ENCODE results near the gene TFDP3. TPM values are rescaled to one million over a fixed set of nuclear protein-coding genes. Genes with fewer than 3 reads are reported as not detected.

TFDP3 gene
- polyA plus RNA-seq, 1 donor from 2014 or later: not detected

DNA sequence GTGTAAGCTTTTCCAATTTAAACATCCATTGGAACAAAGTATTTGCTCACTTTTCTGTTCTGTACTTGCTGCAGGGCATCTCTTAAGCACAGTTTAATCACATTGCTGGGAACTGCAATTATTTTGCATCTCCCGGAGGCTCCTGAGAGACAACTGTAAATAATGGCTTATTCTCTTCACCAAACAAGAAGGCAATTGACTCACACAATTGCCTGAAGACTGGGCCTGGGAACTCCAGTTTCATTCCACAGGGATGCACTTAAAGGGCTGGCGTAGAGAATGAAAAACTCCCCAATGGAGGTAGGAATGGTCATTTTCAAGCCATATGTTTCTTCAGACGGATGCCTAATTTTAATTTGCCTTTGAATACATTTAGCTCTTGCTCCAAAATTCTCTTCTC lies 29.5 kb downstream of the TFDP3 start:
- H2AFZ ChIP-seq (ENCODE audit: low read depth, low read length): no peak overlapping the region
- H3K4me3 ChIP-seq (ENCODE audit: low read length): no peak overlapping the region
- no peaks in the 10 kb centered on the region for H3K79me2 ChIP-seq (replicated peaks; ENCODE audit: insufficient read depth, low read length)
- no peak overlapping the region for H3K27ac ChIP-seq (ENCODE audit: low read length)
- no peaks in the 10 kb centered on the region for H4K20me1 ChIP-seq (ENCODE audit: insufficient read depth)
- H3F3A ChIP-seq (ENCODE audit: insufficient read depth, low read length, poor library complexity, severe bottlenecking): no peaks in the 10 kb centered on the region
- H3K9me2 ChIP-seq (ENCODE audit: insufficient read depth, low read length): no peaks in the 10 kb centered on the region
- TF ChIP-seq POLR2AphosphoS5 (IDR thresholded peaks at IDR 0.05): no peak
- TF ChIP-seq TAF1 (IDR thresholded peaks at IDR 0.05; ENCODE audit: low read depth): no peak
- TF ChIP-seq MXI1 (conservative IDR thresholded peaks at IDR 0.05; ENCODE audit: poor library complexity, severe bottlenecking): no peak
- TF ChIP-seq EP300 (conservative IDR thresholded peaks at IDR 0.05; ENCODE audit: poor library complexity, severe bottlenecking): no peak
- no peak for TF ChIP-seq EZH2 (IDR thresholded peaks at IDR 0.05; ENCODE audit: borderline replicate concordance, insufficient read depth, low read length, poor library complexity, severe bottlenecking)
- H3K9ac ChIP-seq (ENCODE audit: low read length): no peak overlapping the region
- no peak overlapping the region for H3K4me2 ChIP-seq (ENCODE audit: low read length)
- no peaks in the 10 kb centered on the region for H3K27me3 ChIP-seq (ENCODE audit: insufficient read depth, low read depth, low read length)
- H3K36me3 ChIP-seq (ENCODE audit: insufficient read depth, low read length): no peaks in the 10 kb centered on the region
- H3K9me3 ChIP-seq (ENCODE audit: low read length): no peaks in the 10 kb centered on the region

- Histone ChIP-seq H3K27ac (ENCODE audit: low read length) (no peak overlapping the region), H3K4me2 (ENCODE audit: low read length) (no peak overlapping the region), H3K36me3 (ENCODE audit: insufficient read depth, low read length) (no peaks in the 10 kb centered on the region), H2AFZ (ENCODE audit: low read depth, low read length) (no peak overlapping the region), H3K27me3 (ENCODE audit: insufficient read depth, low read depth, low read length) (no peaks in the 10 kb centered on the region), H3F3A (ENCODE audit: insufficient read depth, low read length, poor library complexity, severe bottlenecking) (no peaks in the 10 kb centered on the region), H3K9me3 (ENCODE audit: low read length) (no peaks in the 10 kb centered on the region), H4K20me1 (ENCODE audit: insufficient read depth) (no peaks in the 10 kb centered on the region), H3K4me3 (ENCODE audit: low read length) (no peak overlapping the region), H3K79me2 (replicated peaks; ENCODE audit: insufficient read depth, low read length) (no peaks in the 10 kb centered on the region), H3K9me2 (ENCODE audit: insufficient read depth, low read length) (no peaks in the 10 kb centered on the region), H3K9ac (ENCODE audit: low read length) (no peak overlapping the region)
- TF ChIP-seq POLR2AphosphoS5 (IDR thresholded peaks at IDR 0.05): no peak
- TF ChIP-seq, protein P1, sequence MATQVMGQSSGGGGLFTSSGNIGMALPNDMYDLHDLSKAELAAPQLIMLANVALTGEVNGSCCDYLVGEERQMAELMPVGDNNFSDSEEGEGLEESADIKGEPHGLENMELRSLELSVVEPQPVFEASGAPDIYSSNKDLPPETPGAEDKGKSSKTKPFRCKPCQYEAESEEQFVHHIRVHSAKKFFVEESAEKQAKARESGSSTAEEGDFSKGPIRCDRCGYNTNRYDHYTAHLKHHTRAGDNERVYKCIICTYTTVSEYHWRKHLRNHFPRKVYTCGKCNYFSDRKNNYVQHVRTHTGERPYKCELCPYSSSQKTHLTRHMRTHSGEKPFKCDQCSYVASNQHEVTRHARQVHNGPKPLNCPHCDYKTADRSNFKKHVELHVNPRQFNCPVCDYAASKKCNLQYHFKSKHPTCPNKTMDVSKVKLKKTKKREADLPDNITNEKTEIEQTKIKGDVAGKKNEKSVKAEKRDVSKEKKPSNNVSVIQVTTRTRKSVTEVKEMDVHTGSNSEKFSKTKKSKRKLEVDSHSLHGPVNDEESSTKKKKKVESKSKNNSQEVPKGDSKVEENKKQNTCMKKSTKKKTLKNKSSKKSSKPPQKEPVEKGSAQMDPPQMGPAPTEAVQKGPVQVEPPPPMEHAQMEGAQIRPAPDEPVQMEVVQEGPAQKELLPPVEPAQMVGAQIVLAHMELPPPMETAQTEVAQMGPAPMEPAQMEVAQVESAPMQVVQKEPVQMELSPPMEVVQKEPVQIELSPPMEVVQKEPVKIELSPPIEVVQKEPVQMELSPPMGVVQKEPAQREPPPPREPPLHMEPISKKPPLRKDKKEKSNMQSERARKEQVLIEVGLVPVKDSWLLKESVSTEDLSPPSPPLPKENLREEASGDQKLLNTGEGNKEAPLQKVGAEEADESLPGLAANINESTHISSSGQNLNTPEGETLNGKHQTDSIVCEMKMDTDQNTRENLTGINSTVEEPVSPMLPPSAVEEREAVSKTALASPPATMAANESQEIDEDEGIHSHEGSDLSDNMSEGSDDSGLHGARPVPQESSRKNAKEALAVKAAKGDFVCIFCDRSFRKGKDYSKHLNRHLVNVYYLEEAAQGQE (IDR thresholded peaks at IDR 0.05; ENCODE audit: borderline replicate concordance): no peak
- TF ChIP-seq, protein P2, sequence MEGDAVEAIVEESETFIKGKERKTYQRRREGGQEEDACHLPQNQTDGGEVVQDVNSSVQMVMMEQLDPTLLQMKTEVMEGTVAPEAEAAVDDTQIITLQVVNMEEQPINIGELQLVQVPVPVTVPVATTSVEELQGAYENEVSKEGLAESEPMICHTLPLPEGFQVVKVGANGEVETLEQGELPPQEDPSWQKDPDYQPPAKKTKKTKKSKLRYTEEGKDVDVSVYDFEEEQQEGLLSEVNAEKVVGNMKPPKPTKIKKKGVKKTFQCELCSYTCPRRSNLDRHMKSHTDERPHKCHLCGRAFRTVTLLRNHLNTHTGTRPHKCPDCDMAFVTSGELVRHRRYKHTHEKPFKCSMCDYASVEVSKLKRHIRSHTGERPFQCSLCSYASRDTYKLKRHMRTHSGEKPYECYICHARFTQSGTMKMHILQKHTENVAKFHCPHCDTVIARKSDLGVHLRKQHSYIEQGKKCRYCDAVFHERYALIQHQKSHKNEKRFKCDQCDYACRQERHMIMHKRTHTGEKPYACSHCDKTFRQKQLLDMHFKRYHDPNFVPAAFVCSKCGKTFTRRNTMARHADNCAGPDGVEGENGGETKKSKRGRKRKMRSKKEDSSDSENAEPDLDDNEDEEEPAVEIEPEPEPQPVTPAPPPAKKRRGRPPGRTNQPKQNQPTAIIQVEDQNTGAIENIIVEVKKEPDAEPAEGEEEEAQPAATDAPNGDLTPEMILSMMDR (IDR thresholded peaks at IDR 0.05; ENCODE audit: poor library complexity, severe bottlenecking): no peak
- no peak for TF ChIP-seq MXI1 (conservative IDR thresholded peaks at IDR 0.05; ENCODE audit: poor library complexity, severe bottlenecking)
- no peak for TF ChIP-seq SMC3 (conservative IDR thresholded peaks at IDR 0.05; ENCODE audit: poor library complexity)
- TF ChIP-seq EP300 (conservative IDR thresholded peaks at IDR 0.05; ENCODE audit: poor library complexity, severe bottlenecking): no peak
- no peak for TF ChIP-seq RAD21 (conservative IDR thresholded peaks at IDR 0.05)
- no peak for TF ChIP-seq EZH2 (IDR thresholded peaks at IDR 0.05; ENCODE audit: borderline replicate concordance, insufficient read depth, low read length, poor library complexity, severe bottlenecking)
- no peak for TF ChIP-seq TAF1 (IDR thresholded peaks at IDR 0.05; ENCODE audit: low read depth)
Measured at GRCh38 chrX:133185938-133186337, 32.2 kb downstream of the TFDP3 start.

Measured in neural cell (in vitro differentiated cells).